ENCODE measurements around the gene MBP.
"Not testable (repeated sequence)": the region's sequence is repeated elsewhere in the genome, so short reads cannot be mapped to it uniquely, and the experiment has no call there.

MBP gene

GRCh38 chr18:77024476-77024875 is 108.1 kb downstream of the MBP start:
- no peak overlapping the region for H3K4me3 ChIP-seq (replicated peaks; ENCODE audit: insufficient read depth, low read length)
- TF ChIP-seq SPI1 (IDR thresholded peaks at IDR 0.05; ENCODE audit: borderline replicate concordance, low read depth) = no peak
- TF ChIP-seq REST (IDR thresholded peaks at IDR 0.05; ENCODE audit: insufficient replicate concordance, low read depth) = no peak
- TF ChIP-seq POLR2AphosphoS5 (IDR thresholded peaks at IDR 0.05; ENCODE audit: low read depth) = no peak
- no peak for TF ChIP-seq CTCF (IDR thresholded peaks at IDR 0.05; ENCODE audit: insufficient read depth, low read length)
- no peak for TF ChIP-seq GABPA (IDR thresholded peaks at IDR 0.05; ENCODE audit: low read depth)
- no peak for DNase-seq (ENCODE audit: low read depth in 1 of 2, low spot score in 1 of 2)
- no peak overlapping the region for H3K27ac ChIP-seq (replicated peaks)
- H3K27me3 ChIP-seq (ENCODE audit: insufficient read depth, poor library complexity, severe bottlenecking) = no peaks in the 10 kb centered on the region

- DNase-seq (ENCODE audit: low read depth in 1 of 2, low spot score in 1 of 2) = no peak
- no peak overlapping the region for H3K27ac ChIP-seq (replicated peaks)
- H3K27me3 ChIP-seq (ENCODE audit: insufficient read depth, poor library complexity, severe bottlenecking) = no peaks in the 10 kb centered on the region
- H3K4me3 ChIP-seq (replicated peaks; ENCODE audit: insufficient read depth, low read length) = no peak overlapping the region
- TF ChIP-seq CTCF (IDR thresholded peaks at IDR 0.05; ENCODE audit: insufficient read depth, low read length) (no peak), SPI1 (IDR thresholded peaks at IDR 0.05; ENCODE audit: borderline replicate concordance, low read depth) (no peak), POLR2AphosphoS5 (IDR thresholded peaks at IDR 0.05; ENCODE audit: low read depth) (no peak), GABPA (IDR thresholded peaks at IDR 0.05; ENCODE audit: low read depth) (no peak)
Measured at GRCh38 chr18:77023102-77023782, 109.3 kb downstream of the MBP start.

GRCh38 chr18:77022556-77022955 is 110.0 kb downstream of the MBP start:
- Histone ChIP-seq H3K27ac (replicated peaks) (no peak overlapping the region), H3K27me3 (ENCODE audit: insufficient read depth, poor library complexity, severe bottlenecking) (no peaks in the 10 kb centered on the region), H3K4me3 (replicated peaks; ENCODE audit: insufficient read depth, low read length) (no peak overlapping the region)
- no peak for TF ChIP-seq POLR2AphosphoS5 (IDR thresholded peaks at IDR 0.05; ENCODE audit: low read depth)
- no peak for DNase-seq (ENCODE audit: low read depth in 1 of 2, low spot score in 1 of 2)

- Histone ChIP-seq H3K27me3 (ENCODE audit: insufficient read depth, poor library complexity, severe bottlenecking) (no peaks in the 10 kb centered on the region), H3K4me3 (replicated peaks; ENCODE audit: insufficient read depth, low read length) (no peak overlapping the region), H3K27ac (replicated peaks) (no peak overlapping the region)
- TF ChIP-seq REST (IDR thresholded peaks at IDR 0.05; ENCODE audit: insufficient replicate concordance, low read depth) (no peak), SPI1 (IDR thresholded peaks at IDR 0.05; ENCODE audit: borderline replicate concordance, low read depth) (no peak), POLR2AphosphoS5 (IDR thresholded peaks at IDR 0.05; ENCODE audit: low read depth) (no peak), GABPA (IDR thresholded peaks at IDR 0.05; ENCODE audit: low read depth) (no peak), CTCF (IDR thresholded peaks at IDR 0.05; ENCODE audit: insufficient read depth, low read length) (no peak)
- DNase-seq (ENCODE audit: low read depth in 1 of 2, low spot score in 1 of 2) = no peak
Measured at GRCh38 chr18:77022116-77022515, 110.5 kb downstream of the MBP start.

- H3K4me3 ChIP-seq (replicated peaks; ENCODE audit: insufficient read depth, low read length); H3K27me3 ChIP-seq (ENCODE audit: insufficient read depth, poor library complexity, severe bottlenecking); H3K27ac ChIP-seq (replicated peaks); DNase-seq (ENCODE audit: low read depth in 1 of 2, low spot score in 1 of 2): not testable (repeated sequence)
Measured at GRCh38 chr18:77021478-77021877, 111.1 kb downstream of the MBP start.

Data from HL-60 (cell line).